Transverse colon (tissue), 4 donors: Measurements from ENCODE around the gene SMARCA2.

Experiments
- CTCF ChIP-seq, 5 experiments: fragments of 200-600 bp in 3 of 5; fragments of 450-650 bp in 2 of 5; sonication (generic) in 3 of 5; IDR thresholded peaks; 1 replicate in 2 of 5; 2 replicates in 3 of 5; pipeline ENCODE4 v1.5.1; 2016 to 2017; ENCODE audit warnings: antibody characterized with exemption in 5 of 5, inconsistent platforms in 3 of 5, mild to moderate bottlenecking in 2 of 5, moderate library complexity in 1 of 5
- POLR2A ChIP-seq: fragments of 450-650 bp; IDR thresholded peaks from one replicate; pipeline ENCODE4 v1.6.1; 2016; ENCODE audit warnings: antibody characterized with exemption, mild to moderate bottlenecking, moderate library complexity
- POLR2AphosphoS5 ChIP-seq, 3 donors: sonication (generic); formaldehyde crosslinking; IDR thresholded peaks; one replicate each; pipeline ENCODE4 v1.6.1; 2016; ENCODE audit warnings: antibody characterized with exemption in 3 of 3

- TF ChIP-seq CTCF (IDR thresholded peaks at IDR 0.05) (no peak), POLR2AphosphoS5 (IDR thresholded peaks at IDR 0.05) (no peak), POLR2A (no peak)
These were observed 151.1 kb downstream of the SMARCA2 start for GRCh38 chr9:2166203-2166602.
